Femur (tissue), 1 donor: ENCODE measurements around the gene CYP4F3.
A peak's percentile ranks its signal among the peaks of the same experiment; 100 is the strongest.
"Not testable (repeated sequence)": the region's sequence is repeated elsewhere in the genome, so short reads cannot be mapped to it uniquely, and the experiment has no call there.

Experiments used
- DNase-seq: peaks from one replicate; pipeline ENCODE4 v3.0.0-alpha.2; 2017

Gene CYP4F3

GRCh38 chr19:15671891-15672579 is 31.3 kb downstream of the CYP4F3 start:
- no peak for DNase-seq

- peak; percentile 69 for DNase-seq
Observed at GRCh38 chr19:15672580-15673175, 32.0 kb downstream of the CYP4F3 start, which contains the start of gene CYP4F12. TSS of gene CYP4F12 (plus strand) at chr19:15673087. CDS start at chr19:15673530, 443 bp downstream.

GRCh38 chr19:15673176-15673654 is 32.5 kb downstream of the CYP4F3 start:
- DNase-seq = no peak

- no peak for DNase-seq
Observed at GRCh38 chr19:15675560-15675959, 34.9 kb downstream of the CYP4F3 start.

GRCh38 chr19:15679089-15679488 is 38.4 kb downstream of the CYP4F3 start:
- DNase-seq = no peak

- not testable (repeated sequence) for DNase-seq
Observed at GRCh38 chr19:15679865-15680264, 39.2 kb downstream of the CYP4F3 start.

GRCh38 chr19:15680478-15681322 is 40.0 kb downstream of the CYP4F3 start:
- no peak for DNase-seq

GRCh38 chr19:15683411-15683810 is 42.7 kb downstream of the CYP4F3 start:
- no peak for DNase-seq

- DNase-seq = no peak
Observed at GRCh38 chr19:15684828-15685227, 44.1 kb downstream of the CYP4F3 start.

GRCh38 chr19:15696654-15697194 is 56.0 kb downstream of the CYP4F3 start:
- DNase-seq = no peak

- DNase-seq = peak; percentile 26
Observed at GRCh38 chr19:15701757-15702533, 61.2 kb downstream of the CYP4F3 start.

GRCh38 chr19:15702534-15702930 is 61.8 kb downstream of the CYP4F3 start:
- DNase-seq = peak; percentile 80
